Astrocyte of the spinal cord (primary cell): Measurements from ENCODE around the gene SCFD2.

Source experiments
- DNase-seq: peaks from one replicate; pipeline ENCODE4 v3.0.0; 2011; ENCODE audit warnings: low read depth, low spot score
- H3K4me3 ChIP-seq: 2 replicates; pipeline ENCODE4 v1.5.1; 2011; ENCODE audit warnings: low read depth, mild to moderate bottlenecking, low read length, moderate library complexity
- CTCF ChIP-seq: IDR thresholded peaks from 2 replicates; pipeline ENCODE4 v1.5.1; 2012; ENCODE audit warnings: low read depth, mild to moderate bottlenecking, low read length, inconsistent platforms
- in situ Hi-C: cut with HindIII; loops from 2 replicates; pipeline ENCODE4 v1.10.0; 2017; ENCODE audit warnings: low sequenced_read_pairs

The SCFD2 gene

GRCh38 chr4:53023677-53024299, 342.1 kb downstream of the SCFD2 start:
- TF ChIP-seq CTCF = no peak
- H3K4me3 ChIP-seq = no peak overlapping the region
- DNase-seq = no peak
- in situ Hi-C loops = no loop called here

- DNase-seq = no peak
- TF ChIP-seq CTCF = no peak
- in situ Hi-C loops = no loop called here
- no peak overlapping the region for H3K4me3 ChIP-seq
These were observed 343.3 kb downstream of the SCFD2 start for GRCh38 chr4:53022513-53023100.

- no peak overlapping the region for H3K4me3 ChIP-seq
- no peak for DNase-seq
- in situ Hi-C loops = no loop called here
- no peak for TF ChIP-seq CTCF
These were observed 343.9 kb downstream of the SCFD2 start for GRCh38 chr4:53021754-53022512.

GRCh38 chr4:53019485-53020382, 346.1 kb downstream of the SCFD2 start:
- in situ Hi-C loops = no loop called here
- DNase-seq = peak; percentile 39
- no peak for TF ChIP-seq CTCF

GRCh38 chr4:53018471-53018870, 347.4 kb downstream of the SCFD2 start:
- no peak for DNase-seq
- no peak for TF ChIP-seq CTCF
- in situ Hi-C loops = no loop called here
- no peak overlapping the region for H3K4me3 ChIP-seq

More at GRCh38 chr4:53019485-53020382, 346.1 kb downstream of the SCFD2 start:
- no peak overlapping the region for H3K4me3 ChIP-seq
